HG03442 (cell line): ENCODE measurements around the gene STRAP.
A peak's percentile ranks its signal among the peaks of the same experiment; 100 is the strongest.
"Not testable (repeated sequence)": the region's sequence is repeated elsewhere in the genome, so short reads cannot be mapped to it uniquely, and the experiment has no call there.

Experiments used
- ATAC-seq: cut with Tn5 transposase; IDR thresholded peaks from one replicate; pipeline ENCODE4 v1.9.1; 2021; ENCODE audit warnings: mild to moderate bottlenecking, moderate library complexity; ENCODE audit not compliant: unreplicated experiment

The STRAP gene

GRCh38 chr12:15868186-15868585, 14.0 kb upstream of the STRAP start:
- ATAC-seq, result no peak

GRCh38 chr12:15873556-15873955, 8.6 kb upstream of the STRAP start:
- ATAC-seq, result no peak

GRCh38 chr12:15874556-15875145, 7.5 kb upstream of the STRAP start:
- not testable (repeated sequence) for ATAC-seq

DNA sequence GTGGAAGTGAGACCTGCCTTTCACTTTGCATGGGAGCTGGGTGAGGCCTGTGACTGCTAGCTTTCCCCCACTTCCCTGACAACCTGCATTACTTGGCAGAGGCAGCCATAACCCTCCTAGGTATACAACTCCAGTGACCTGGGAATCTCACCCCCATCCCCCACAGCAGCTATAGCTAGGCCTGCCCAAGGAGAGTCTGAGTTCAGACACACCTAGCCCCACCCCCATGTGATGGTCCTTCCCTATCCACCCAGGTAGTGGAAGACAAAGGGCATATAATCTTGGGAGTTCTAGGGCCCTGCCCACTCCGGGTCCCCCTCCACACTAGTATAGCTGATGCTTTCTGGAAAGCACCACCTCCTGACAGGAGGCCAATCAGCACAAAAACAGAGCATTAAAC, 6.3 kb upstream of the STRAP start:
- no peak for ATAC-seq

DNA sequence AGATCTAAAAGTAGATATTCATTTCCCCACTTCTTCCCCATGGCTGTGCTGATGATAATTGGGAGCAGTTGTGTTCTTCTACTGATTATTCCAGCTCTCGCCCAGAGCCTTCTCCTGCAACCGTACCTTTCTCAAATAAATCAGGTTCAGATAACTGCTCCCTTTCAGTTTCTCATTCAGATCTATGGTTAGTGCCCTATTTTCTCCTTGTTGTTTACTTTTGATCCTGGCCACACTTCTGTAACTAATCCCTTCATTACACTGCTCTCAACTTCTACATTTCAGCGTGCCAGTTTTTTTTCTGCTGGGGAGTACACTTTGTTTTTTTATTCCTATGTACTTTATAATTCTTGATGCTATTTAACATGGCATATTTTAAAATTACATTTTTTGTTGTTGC, 2.8 kb upstream of the STRAP start:
- ATAC-seq, result no peak

DNA sequence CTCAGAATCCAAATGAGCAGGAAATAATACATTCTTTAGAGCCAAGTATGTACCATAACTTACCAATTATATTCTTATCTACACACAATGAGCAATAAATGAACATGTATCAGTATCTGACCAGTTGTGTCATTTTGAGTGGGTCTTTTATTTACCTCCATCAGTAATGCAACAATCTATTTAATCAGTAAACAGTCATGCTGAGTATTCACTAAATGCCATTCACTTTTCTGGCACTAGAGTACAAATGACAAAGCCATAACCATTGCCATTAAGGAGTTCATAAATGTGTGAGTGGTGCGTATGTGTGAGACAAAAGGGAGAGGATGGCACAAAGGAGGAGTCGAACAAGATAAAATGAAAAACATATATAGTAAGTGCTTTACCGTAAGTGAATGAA, 1.5 kb upstream of the STRAP start:
- ATAC-seq, result no peak

DNA sequence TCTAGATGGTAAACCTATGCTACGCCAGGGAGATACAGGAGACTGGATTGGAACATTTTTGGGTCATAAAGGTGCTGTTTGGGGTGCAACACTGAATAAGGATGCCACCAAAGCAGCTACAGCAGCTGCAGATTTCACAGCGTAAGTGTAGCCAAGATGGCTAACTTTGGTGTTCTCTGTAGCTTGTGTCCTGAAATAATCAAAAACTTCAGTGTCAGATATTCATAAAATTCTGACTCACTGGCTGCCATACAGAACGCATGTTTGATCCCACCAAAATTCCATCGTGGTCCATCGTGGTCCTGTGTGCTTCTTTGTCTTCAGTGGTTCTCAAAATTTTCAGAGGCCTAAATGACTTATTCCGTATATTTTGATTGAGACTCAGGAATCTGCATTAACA, 1.3 kb downstream of the STRAP start:
- ATAC-seq, result no peak

GRCh38 chr12:15886372-15887042, 4.3 kb downstream of the STRAP start:
- no peak for ATAC-seq

DNA sequence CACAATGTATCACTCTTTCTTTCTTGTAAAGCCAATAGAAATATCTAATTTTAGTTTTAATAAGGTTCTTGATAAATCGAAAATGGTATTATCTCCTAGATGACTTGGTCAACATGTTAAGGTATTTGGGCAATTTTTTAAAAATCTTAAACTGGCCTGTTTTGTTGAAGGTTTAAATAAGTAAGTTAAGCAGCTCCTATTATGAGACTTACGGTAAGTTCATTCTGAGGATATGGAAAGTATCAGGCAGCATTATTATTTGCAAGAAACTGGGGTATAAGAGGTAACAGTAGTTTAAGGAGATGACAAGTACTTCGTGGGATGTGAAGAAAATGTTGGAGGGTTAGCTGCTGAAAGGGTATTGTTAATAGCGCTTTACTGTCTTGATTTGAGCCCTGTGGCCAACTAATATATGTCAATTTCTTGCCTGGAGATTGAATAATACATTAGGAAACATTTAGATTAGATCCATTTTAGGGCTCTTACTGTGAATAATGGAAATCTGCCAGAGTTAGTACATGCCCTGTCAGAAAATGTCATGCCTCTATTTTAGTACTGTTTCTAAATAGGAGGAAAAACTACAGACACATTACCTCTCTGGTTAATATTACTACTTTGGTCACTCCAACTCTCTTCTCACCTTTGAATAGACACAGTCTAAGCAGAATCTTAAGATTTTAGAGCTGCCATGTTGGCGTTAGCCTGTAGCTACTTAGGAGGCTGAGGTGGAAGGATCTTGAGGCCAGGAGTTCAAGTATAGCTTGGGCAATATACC, 5.0 kb downstream of the STRAP start:
- no peak for ATAC-seq

DNA sequence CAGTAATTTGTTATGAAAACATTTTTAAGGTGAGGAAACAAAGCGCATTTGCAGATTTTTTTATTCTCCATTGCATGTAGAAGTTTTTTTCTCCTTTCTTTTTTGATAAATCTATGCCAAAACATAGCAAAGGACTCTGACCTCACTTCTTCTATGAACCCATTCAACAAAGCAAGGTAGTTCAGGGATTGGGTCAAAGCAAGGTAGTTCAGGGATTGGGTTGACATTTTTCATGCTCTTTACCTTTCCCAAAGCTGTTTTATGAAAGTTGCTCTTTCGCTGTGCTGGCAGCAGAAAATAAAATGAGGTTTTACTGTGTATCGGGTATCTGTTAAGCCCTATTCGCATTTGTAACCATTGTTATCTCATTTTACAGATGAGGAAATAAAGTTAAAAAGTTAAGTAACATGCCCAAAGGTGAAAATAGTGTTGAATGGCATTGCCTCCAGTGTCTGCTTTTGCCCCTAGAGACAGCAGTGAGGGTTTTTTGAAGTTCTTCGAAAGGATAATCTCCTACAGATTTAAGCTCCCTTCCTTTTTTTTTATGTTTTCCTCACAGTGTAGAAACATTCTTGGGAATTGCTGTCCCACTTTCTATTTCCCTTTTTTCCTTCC, 10.6 kb downstream of the STRAP start:
- no peak for ATAC-seq

- ATAC-seq, result no peak
Observed at GRCh38 chr12:15893260-15893659, 11.1 kb downstream of the STRAP start.

GRCh38 chr12:15896867-15897266, 14.7 kb downstream of the STRAP start:
- ATAC-seq, result no peak

GRCh38 chr12:15897433-15897832, 15.2 kb downstream of the STRAP start:
- ATAC-seq, result no peak

- peak; percentile 68 for ATAC-seq
Observed at GRCh38 chr12:15899282-15899870, 17.2 kb downstream of the STRAP start.

GRCh38 chr12:15904378-15904920, 22.3 kb downstream of the STRAP start:
- ATAC-seq, result no peak

- no peak for ATAC-seq
Observed at GRCh38 chr12:15910468-15910863, 28.3 kb downstream of the STRAP start.

GRCh38 chr12:15910864-15911721, 28.9 kb downstream of the STRAP start, which contains the start of gene DERA:
TSS of gene DERA (plus strand) at chr12:15911332. CDS start at chr12:15911384, 52 bp downstream.
- peak; percentile 95 for ATAC-seq

DNA sequence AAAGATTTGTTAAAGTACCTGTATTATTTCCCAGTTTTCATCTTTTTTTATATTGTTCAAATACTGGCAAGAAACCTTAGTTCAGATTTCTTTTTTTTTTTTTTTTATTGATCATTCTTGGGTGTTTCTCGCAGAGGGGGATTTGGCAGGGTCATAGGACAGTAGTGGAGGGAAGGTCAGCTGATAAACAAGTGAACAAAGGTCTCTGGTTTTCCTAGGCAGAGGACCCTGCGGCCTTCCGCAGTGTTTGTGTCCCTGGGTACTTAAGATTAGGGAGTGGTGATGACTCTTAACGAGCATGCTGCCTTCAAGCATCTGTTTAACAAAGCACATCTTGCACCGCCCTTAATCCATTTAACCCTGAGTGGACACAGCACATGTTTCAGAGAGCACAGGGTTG, 29.7 kb downstream of the STRAP start:
- ATAC-seq, result not testable (repeated sequence)

DNA sequence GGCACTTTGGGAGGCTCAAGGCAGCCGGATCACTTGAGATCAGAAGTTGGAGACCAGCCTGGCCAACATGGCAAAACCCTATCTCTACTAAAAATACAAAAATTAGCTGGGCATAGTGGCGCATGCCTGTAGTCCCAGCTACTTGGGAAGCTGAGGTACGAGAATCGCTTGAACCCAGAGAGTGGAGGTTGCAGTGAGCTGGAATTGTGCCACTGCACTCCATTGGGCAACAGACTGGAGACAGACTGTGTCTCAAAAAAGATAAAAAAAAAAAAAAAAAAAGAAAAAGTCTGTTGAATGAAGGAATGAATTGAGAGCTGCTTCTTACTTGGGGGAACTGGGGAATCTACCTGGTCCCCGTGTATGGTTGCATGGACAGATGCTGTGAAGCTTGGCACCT, 31.9 kb downstream of the STRAP start:
- not testable (repeated sequence) for ATAC-seq

DNA sequence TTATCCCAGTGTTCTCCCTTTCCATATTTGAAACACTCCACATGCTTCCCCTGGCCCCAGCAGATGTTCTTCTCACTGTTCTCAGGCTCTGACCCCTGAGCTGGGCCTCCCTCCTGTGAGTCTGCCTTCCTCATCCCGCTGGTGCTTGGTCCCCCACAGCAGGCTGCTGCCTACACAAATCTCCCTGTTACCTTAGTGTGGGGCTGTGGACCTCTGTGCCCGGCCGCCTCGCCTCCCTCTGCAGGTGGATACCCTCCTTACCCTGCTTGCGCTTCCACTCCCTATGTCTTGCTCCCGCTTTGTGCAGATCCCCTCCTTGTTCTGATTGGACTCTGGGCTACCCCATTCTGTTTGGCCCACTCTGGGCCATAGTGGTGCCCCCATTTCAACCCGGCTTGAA, 35.9 kb downstream of the STRAP start:
- no peak for ATAC-seq
